GM18498 (cell line): ENCODE results near the gene TMEM170B.

ENCODE experiments used
- ATAC-seq: cut with Tn5 transposase; IDR thresholded peaks from one replicate; pipeline ENCODE4 v1.9.1; 2021; ENCODE audit warnings: mild to moderate bottlenecking, moderate library complexity; ENCODE audit not compliant: unreplicated experiment

TMEM170B gene

GRCh38 chr6:11537229-11538051 lies at the start of gene TMEM170B:
Gene TMEM170B (plus strand): TSS chr6:11537749. CDS start chr6:11538278, 529 bp downstream.
- ATAC-seq, result peak; percentile 97

GRCh38 chr6:11490996-11491395 lies 46.6 kb upstream of the TMEM170B start:
- ATAC-seq, result no peak

GRCh38 chr6:11491596-11492463 lies 45.7 kb upstream of the TMEM170B start:
- no peak for ATAC-seq

DNA sequence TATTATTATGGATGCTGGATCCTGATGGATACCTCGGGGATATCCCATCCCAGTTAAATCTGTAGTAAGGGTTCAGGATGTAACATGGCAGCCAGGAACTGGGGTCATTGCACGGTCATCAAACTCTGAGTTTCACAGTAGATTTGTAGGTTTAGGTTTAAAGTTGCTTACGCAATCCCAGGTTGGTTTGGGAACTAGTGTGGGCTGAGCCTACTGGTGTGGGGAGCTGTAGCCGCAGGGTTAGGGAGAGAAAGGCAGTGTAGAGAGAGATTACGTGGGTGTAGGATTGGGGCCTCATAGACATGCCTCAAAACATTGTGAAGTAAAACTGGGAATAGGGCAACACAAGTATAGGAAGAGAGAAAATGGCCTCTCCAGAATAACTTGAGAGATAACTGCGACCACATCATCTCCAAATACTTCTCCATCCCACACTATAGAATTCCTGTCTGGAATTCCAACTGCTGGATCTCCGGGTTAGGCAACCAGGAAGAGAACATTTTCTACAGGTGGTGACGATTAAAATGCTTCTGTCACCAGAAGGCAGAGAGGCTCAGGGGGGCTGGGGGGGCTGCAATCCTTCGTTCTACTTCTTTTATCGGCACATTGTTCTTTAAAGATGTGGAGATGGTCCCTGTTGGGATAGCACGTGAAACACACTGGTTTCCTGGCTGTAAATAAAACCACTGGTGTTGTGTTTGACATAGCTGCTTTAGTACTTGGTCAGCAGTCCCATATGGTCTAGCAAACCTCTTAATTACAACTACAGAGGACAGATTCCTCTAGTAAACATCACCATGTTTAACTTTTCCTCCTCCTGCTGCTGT lies 44.9 kb upstream of the TMEM170B start:
- ATAC-seq, result no peak

DNA sequence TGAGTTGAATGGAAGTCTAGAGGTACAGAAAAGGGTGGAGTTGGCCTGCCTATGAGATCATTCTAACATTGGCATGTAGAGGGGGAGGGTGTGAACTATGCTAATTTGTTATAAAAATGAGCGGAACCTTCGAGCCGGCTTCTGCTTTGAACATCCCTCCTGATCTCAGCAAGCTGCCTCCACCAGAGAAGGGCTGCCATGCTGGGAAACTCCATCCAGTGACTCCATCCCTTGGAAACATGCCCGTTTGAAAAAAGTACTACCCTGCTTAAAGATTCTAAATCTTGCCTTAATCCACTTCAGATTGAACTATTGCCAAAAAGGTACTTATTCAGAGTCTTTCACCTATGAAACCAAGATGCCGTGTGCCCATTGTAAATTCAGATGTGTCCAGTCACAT lies 43.6 kb upstream of the TMEM170B start:
- ATAC-seq, result no peak

DNA sequence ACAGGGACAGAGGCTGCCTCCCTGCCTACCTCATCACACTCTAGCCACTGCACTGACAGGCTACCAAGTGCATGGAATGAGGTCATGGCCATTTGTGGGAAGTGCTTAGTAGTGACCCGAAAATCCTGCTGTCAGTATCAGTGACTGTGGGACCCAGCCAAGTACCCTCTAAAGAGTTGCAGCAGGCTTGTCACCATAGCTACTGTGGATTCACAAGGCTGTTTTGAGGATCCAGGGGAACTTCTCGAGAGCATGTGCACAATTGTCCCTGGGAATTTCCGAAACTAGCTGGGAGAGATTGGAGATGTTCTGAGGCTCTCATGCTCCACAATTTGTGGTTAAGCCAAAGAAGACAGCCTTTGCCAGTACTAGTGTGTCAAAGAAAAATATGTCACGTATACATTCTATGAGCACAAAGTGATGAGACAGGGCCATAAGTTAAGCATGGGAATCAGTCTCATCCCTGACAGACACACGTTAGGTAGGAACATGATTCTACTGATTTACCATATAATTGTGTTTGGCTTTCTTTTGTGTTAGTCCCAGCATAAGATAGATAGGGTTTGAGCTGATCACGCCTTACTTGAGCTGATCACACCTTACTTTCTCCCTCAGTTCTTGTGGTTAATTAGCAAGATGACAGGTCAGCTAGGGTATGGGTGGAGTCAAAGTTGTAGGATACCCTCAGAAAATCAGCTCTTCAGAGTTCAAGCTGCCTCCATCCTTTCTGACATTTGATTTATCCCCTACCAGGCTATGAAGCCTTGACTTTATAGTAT lies 42.6 kb upstream of the TMEM170B start:
- peak; percentile 27 for ATAC-seq

- no peak for ATAC-seq
Observed at GRCh38 chr6:11495565-11496145, 41.9 kb upstream of the TMEM170B start.

DNA sequence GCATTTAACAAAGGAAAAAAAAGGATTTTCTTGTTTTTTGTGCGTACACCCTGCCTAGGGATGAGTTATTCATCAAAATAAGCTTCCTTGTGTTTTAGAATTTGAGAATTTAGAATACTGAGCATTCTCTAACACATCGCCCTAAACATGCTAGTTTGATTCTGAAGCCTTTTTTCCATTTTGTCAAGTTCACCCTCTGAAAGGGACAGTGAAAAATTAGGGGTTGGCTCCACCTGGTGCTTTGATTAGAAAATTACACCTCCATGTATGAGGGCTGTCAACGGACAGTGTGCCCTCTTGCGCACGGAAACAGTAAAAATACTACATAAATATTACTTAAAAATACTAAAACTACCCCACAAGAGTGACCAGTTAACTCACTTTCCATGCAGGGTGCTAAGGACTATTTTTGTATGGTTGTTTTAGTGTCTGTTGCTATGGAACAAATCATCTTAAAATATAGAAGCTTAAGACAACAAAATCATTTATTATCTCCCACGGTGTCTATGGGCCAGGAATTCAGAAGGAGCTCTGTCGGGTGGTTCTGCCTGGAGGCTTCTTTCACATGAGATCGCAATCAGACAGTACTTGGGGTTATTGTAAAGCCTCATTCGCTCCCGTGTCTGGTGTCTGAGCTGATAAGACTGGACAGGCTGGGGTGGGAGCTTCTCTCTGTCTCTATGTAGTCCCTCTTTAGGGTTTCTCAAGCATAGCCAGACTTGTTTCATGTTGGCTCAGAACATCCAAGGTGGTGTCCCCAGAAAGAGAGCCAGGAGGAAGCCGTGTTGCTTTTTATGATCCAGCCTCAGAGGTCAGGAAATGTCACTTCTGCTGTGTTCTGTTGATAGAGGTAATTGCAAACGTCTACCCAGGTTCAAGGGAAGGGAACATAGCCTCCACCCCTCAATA lies 41.1 kb upstream of the TMEM170B start:
- ATAC-seq, result peak; percentile 66

- ATAC-seq, result no peak
Observed at GRCh38 chr6:11497107-11497506, 40.4 kb upstream of the TMEM170B start.

GRCh38 chr6:11497881-11498280 lies 39.7 kb upstream of the TMEM170B start:
- ATAC-seq, result no peak

- no peak for ATAC-seq
Observed at GRCh38 chr6:11500008-11500407, 37.5 kb upstream of the TMEM170B start.

DNA sequence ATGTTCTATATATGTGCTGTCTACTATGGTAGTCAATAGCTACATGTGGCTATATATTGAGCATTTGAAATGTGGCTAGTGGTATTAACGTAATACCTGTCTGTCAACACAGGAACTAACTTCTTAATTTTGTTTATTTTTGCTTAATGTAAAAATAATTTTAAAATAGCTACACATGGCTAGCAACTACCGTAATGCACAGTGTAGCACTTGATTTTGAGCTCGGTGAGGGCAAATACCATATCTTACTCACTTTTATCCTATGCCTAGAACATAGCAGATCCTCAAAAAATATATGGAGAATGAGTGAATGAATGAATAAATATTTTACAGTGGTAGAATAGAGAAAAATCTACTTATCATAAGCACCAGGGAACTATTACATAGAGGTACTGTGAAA lies 28.1 kb upstream of the TMEM170B start:
- no peak for ATAC-seq

DNA sequence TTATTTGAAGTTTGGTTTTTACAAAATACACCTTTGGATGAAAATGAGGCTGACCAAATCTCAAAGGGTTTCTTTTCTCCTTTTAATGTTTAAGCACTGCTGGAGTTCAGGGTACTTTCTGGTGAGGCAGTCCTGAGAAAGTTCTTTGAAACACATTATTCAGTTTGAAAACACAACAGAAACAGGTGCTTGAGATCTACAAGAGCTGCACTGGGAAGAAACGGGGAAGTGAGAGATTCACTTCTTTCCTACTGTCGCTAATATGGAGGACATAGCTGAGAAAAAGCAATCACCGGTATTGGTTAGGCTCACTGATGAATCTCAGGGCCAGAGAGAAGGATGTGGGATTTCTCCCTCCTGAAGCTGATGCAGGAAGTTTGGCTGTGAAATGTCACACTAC lies 22.9 kb upstream of the TMEM170B start:
- peak; percentile 91 for ATAC-seq

- ATAC-seq, result no peak
Observed at GRCh38 chr6:11515763-11516162, 21.8 kb upstream of the TMEM170B start.

GRCh38 chr6:11522812-11523605 lies 14.5 kb upstream of the TMEM170B start:
- ATAC-seq, result no peak

- ATAC-seq, result no peak
Observed at GRCh38 chr6:11525468-11526155, 11.9 kb upstream of the TMEM170B start.

- no peak for ATAC-seq
Observed at GRCh38 chr6:11526156-11526505, 11.4 kb upstream of the TMEM170B start.
